ENCODE results near the gene MCMBP.

GRCh38 chr10:119896937-119897770 is 24.5 kb upstream of the MCMBP start:
- TF ChIP-seq ZEB2 (tag by site-specific recombination; IDR thresholded peaks at IDR 0.05) (no peak), ZNF544 (tag by site-specific recombination; IDR thresholded peaks at IDR 0.05) (no peak), ZNF768 (tag by site-specific recombination; IDR thresholded peaks at IDR 0.05) (no peak), ZNF133 (tag by site-specific recombination; IDR thresholded peaks at IDR 0.05) (no peak), ZNF837 (tag by site-specific recombination; IDR thresholded peaks at IDR 0.05) (no peak), SCRT1 (tag by site-specific recombination; IDR thresholded peaks at IDR 0.05; ENCODE audit: borderline replicate concordance) (no peak), SCRT2 (tag by site-specific recombination; IDR thresholded peaks at IDR 0.05) (no peak), ZNF426 (tag by site-specific recombination; IDR thresholded peaks at IDR 0.05) (no peak)
- TF ChIP-seq, protein P1, sequence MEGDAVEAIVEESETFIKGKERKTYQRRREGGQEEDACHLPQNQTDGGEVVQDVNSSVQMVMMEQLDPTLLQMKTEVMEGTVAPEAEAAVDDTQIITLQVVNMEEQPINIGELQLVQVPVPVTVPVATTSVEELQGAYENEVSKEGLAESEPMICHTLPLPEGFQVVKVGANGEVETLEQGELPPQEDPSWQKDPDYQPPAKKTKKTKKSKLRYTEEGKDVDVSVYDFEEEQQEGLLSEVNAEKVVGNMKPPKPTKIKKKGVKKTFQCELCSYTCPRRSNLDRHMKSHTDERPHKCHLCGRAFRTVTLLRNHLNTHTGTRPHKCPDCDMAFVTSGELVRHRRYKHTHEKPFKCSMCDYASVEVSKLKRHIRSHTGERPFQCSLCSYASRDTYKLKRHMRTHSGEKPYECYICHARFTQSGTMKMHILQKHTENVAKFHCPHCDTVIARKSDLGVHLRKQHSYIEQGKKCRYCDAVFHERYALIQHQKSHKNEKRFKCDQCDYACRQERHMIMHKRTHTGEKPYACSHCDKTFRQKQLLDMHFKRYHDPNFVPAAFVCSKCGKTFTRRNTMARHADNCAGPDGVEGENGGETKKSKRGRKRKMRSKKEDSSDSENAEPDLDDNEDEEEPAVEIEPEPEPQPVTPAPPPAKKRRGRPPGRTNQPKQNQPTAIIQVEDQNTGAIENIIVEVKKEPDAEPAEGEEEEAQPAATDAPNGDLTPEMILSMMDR (tag by site-specific recombination; IDR thresholded peaks at IDR 0.05), result no peak

All from HEK293 (cell line).